ENCODE measurements around the gene MYO1D. TPM values are rescaled to one million over a fixed set of nuclear protein-coding genes. Genes with fewer than 3 reads are reported as not detected.
"Not testable (repeated sequence)": the region's sequence is repeated elsewhere in the genome, so short reads cannot be mapped to it uniquely, and the experiment has no call there.

MYO1D gene
- total RNA-seq, 1 donor from 2014 or later: 38.9 TPM

DNA sequence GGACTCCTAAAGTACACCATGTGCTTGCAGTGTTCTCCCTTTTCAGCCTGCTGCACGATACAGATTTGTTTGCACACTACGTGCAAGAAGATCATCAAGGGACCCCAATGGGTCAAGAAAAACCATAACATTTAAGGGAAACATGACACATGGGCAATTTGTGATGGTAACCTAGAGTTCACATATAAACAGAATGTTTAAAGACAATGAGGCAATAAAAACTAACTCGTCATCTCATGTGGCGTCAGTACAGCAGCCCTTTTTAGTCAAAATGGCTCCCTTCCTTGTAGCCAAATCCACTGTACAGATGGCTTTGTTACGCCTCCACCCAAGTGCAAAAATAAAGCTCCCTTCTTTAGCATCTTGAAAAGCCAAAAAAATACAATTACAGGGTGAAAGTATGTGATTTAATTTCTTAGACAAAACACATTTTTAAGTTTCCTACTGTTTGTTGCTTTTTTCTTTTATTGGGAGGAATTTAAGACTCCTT is 216.4 kb downstream of the MYO1D start:
- DNase-seq: no peak

DNA sequence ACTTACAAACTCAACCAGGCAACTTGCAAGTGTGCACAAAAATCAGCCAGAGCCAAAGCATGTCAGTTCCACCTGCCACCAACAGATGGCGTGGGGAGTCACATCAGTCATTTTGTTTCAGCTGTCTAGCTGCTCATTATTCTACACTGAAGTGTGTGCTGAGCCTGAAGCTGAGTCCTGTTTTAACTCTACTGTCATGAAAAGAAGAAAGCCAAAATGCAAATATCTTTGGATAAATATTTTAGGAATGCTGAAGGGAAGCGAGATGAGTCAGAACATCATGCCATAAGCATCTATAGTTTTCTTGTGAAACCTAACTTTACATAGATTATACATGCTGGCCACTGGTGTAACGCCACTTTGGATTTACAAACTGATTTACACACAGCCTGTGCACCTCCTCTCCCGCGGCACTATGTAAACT is 217.5 kb downstream of the MYO1D start:
- DNase-seq: peak; percentile 50

DNA sequence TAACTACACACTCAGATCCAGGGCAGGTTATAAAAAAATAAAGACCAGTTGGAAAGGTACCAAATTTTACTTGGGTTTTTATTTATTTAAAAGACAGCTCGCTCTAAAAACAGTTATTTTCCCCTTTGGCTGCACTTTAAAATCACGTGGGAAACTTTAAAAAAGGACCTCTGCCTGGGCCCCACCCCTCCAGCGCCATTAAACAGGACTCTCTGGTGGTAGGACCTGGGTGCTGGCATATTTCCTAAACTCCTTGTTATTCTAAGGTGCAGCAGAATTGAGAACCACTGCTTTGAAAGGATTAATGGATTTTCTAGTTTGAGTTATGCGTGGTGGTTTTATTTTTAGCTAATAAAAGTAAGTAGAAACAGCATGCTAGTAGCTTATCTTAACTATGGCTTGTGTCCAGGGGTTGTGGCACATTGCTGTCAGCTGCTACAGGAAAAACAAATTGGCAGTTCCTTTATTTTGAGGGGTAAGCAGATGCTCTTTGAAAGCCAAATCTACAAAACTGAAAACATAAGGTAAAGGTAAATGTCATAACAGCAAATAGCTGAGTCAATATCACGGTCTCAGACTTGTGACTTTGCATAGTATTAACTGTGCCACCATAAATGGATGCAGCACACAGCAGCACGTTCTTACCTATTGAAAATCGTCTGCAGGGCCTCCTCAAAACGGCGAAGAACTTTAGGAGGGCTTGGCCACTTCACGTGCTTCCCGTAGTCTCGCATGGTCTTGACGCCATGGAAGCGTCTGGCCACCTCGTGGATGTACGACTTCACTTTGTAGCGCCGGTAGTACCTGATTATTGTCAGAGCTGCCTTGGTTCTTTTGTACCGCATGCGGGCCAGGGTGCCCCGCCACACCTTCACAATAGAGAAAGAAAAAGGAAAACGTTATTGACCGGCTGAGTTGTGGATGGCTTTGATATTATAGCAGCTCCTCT is 218.2 kb downstream of the MYO1D start:
- no peak for DNase-seq

DNA sequence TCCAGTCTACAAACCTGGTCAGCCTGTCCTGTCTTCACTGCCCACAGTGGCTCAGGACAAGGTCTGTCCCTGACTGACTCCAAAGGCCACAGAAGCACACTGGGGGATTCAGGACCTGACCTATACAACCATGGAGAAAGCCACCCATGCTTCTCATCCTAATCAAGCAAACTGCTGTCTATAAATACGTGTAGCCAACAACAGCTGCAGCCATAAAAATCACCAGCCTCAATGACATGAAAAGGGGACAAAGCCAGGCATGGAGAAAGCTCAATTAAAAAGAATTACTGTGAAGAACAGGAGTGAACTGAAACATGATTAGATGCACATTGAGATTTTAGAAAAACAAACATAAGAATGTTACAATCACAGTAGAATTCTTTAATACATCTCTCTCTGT is 220.0 kb downstream of the MYO1D start:
- DNase-seq: no peak

DNA sequence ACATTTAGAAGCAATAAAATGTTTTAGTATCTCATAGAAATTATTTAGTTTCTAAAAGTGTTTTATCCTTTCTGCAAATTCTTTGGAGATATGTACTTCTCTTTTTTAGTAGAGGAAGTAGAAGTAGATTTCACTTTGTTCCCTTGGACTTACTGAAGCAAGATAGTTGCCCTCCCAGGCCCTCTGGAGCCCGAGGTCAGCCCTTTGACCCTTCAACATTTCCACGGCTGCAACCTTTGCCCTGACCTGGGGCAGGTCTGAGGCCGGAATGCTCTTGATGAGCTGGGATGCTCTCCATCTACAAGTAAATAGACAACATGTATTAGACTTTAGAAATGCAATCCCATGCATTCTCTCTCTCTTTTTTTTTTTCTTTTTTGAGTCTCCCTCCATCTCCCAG is 222.6 kb downstream of the MYO1D start:
- DNase-seq: no peak

DNA sequence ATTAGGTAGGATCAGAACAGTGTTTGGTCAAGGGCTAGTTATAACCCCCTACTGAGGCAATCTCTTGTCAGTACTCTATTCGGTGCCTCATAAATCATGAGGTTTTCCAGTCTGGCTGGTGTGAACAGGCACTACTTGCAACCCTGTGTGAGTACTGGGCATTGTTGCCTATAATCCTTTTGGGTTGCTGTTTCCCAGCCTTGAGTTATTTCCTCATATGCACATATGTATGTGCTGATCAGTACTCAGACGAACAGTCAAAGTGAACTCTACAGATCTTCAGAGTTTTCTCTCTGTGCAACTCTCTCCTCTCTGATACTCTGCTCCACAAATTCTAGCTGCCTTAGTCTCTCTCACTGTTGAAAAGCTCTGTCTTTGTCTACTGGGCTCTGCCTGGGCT is 225.8 kb downstream of the MYO1D start:
- no peak for DNase-seq

DNA sequence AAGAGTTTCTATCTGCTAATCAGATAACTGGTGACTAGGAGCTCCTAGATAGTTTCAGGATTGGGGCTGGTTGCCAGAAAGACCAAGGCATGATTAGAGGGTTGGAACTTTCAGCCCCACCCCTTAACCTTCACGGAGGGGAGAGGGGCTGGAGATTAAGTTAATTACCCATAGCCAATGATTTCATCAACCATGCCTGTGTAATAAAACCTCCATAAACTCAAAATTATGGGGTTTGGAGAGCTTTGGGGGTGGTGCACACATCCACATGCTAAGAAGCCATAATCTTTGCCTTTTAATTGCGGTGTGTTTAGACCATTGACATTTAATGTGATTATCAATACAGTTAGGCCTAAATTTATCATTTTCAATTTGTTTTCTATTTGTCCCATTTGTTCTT is 228.5 kb downstream of the MYO1D start:
- DNase-seq: no peak

DNA sequence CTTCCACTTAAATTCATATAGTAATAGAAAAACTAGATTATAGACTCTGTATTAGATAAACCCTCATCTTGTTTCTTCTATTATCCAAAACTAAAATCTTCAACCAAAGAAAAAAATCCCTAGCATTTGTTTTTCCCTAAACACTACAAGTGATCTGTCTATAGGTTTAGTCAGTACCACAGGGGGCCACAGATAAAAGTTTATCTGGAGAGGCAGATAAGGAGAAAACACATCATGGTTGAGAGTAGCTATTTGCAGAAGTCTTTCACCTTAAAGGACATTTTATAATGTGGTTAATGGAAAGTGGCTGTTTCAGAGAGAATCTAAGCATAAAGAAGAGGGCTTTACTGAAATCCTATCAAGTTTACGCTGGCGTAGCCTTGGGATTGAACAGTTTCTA is 230.0 kb downstream of the MYO1D start:
- no peak for DNase-seq

DNA sequence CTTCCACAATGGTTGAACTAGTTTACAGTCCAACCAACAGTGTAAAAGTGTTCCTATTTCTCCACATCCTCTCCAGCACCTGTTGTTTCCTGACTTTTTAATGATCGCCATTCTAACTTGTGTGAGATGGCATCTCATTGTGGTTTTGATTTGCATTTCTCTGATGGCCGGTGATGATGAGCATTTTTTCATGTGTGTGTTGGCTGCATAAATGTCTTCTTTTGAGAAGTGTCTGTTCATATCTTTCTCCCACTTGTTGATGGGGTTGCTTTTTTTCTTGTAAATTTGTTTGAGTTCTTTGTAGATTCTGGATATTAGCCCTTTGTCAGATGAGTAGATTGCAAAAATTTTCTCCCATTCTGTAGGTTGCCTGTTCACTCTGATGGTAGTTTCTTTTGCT is 235.4 kb downstream of the MYO1D start:
- DNase-seq: not testable (repeated sequence)

DNA sequence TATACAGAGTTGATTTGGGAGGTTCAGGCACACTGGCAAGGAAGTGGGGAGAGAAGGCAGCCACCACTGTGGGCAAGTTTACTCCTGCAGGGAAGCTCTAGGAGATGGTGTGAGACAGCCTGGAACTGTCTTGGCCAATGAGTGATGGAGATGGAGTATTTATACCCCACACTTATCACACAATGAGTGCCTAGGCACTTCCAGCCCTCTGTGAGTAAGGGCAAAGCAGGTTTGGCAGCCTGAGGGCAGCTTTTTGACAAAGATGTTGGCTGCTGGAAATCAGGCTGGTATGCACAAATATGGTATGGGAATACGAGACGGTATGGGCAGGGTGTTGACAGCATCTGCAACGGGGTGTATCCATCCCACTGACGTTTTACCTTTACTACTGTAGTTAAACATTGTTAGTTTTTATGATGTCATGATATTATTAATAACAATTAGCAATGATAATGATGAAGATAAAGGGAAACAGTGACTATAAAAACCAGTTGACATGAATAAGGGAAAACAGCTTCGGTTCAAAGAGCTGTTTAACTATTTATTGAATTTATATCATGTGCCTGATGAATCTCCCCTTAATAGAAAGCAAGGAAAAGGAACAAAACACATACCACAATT is 240.2 kb downstream of the MYO1D start:
- no peak for DNase-seq

DNA sequence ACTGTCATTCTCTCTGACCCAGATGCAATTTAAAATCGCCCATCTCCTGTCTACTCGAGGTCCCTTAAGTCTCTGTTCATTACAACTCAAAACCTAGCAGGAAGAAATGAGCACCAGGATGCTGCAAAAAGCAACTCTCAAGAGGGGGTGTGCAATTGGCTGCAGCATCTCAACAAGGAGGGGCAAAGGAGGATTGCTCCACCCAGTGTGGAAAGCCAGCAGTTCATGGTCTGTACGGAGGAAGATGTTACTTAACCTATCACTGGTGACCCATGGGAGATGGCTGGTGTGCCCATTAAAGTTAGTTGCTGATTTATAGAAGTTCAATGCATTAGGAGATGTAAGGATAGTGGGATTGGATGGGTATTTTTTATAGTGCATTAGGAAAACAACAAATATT is 242.8 kb downstream of the MYO1D start:
- DNase-seq: no peak

DNA sequence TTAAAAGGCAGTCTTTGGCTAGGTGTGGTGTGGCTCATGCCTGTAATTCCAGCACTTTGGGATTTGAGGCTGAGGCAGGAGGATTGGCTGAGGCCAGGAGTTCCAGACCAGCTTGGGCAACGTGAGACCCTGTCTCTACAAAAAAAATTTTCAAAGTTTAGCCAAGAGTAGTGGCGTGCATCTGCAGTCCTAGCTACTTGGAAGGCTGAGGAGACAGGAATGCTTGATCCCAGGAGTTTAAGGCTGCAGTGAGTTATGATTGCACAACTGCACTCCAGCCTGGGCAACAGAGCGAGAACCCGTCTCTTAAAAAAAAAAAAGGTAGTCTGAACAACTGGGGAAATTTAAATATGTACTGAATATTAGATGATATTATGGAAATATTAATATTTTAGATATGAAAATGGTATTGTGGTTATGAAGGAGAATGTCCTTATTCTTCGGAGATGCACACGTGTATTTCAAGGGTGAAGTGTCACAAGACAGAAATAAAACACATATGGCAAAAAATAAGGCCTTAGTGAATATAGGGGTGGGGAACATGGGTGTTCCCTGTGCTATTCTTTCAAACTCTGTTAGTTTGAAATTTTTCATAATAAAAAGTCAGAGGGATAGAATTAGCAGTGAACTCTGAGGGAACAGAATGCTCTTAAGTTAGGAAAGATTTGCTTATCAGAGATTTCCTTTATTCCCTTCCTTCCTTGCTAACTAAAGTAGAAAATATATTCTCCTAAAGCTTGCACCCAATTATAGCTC is 245.4 kb downstream of the MYO1D start:
- DNase-seq: no peak

DNA sequence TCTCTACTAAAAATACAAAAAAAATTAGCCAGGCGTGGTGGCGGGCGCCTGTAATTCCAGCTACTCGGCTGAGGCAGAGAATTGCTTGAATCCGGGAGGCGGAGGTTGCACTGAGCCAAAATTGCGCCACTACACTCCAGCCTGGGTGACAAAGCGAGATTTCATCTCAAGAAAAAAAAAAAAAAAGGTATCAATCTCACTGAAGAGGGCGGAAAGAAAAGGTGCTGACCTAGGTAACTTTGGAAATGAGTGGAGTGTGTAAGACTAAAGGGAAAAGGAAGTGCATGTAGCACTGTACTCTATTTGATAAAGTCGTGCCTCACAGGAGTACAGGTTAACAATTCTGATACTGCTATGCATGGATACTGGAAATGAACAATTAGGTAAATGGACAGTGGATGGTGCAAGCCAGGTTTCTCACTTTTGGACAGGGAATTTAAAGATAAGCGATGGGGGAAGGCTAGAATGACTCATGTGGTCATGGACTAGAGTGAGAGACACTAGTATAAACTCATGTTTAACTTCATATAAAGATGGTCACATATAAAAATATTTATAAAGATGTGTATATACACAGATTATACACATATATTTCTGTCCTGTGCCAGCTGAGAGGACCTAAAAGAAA is 247.2 kb downstream of the MYO1D start:
- no peak for DNase-seq

DNA sequence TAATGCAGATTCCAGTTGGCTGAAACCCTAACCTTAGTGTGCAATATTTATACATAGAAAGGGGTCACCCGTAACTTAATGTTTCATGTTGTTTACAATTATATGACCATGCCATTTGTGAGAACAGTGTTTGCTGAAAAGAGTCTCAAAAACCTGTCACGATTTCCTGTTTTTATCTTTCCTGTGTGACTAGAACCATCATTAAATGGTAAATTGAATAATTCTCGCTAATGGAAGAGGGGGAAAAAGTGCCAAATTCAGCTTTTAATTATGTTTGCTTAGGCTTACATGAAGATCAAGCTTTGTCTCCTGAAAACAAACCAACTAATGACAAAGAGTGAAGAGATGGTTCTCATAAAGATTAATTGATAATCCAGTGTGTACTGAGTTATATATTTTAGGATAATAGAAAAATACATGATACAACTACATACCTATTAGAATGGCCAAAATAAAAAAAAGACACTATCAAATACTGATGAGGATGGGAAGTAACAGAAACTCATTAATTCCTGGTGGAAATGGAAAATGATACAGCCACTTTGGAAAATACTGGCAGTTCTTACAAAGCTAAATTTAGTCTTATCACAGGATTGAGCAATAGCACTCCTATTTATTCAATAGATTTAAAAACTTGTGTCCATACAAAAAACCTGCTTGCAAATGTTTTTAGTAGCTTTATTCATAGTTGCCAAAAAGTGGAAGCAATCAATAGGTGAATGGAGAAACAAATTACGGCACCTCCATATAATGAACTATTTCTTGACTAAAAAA is 248.5 kb downstream of the MYO1D start:
- DNase-seq: no peak

DNA sequence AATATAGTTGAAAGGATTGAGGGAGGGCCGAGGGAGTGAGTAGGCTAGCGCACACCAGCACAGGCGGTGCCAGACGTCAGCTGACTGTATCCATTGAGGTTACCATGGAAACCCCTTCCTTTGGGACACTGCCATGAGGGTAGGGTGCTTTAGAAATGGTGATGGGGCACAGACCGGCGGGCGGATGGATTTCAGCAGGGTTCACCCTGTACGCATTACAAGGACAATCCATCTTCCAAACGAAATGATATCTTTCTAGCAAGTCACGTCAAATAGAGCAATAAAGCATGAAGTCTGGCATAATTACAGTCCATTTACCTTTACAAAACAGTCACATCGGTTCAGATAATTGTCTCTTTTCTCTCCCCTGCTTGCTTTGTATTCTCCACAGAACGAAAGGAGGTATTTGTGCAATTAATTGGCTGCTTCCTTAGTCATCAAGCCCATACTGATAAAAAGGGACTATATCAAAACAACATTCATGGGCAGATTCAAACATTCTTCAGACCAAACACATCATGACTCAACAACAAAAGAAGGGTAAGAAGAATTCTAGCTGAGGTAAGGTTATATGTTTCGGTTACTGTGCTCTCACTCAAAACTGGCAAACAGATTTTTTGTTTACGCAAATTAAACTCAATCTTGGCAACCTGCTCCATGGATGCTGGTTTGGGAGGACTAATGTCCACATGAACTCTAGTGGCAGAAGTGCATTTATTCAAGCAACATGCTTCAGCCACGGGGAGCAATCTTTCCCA is 249.5 kb downstream of the MYO1D start:
- no peak for DNase-seq

DNA sequence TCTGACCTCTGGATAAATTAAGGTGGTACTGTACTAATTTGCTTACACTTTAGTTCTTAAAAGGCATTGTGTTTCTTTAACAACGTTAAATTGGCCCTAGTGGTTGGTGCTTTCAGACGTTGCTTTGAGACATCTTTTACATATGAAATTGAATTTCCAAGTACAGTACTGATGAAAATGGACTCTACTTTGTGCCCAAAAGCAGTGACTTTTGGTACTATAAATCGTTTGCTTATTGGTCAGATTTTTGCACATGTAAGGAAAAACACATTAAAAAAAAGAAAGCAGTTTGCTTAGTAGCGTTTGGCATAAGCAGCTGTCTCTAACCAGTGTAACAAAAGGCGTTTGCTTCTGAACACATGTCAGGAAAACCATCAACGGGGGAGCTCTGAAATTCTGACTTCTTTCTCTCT is 250.5 kb downstream of the MYO1D start:
- DNase-seq: no peak

DNA sequence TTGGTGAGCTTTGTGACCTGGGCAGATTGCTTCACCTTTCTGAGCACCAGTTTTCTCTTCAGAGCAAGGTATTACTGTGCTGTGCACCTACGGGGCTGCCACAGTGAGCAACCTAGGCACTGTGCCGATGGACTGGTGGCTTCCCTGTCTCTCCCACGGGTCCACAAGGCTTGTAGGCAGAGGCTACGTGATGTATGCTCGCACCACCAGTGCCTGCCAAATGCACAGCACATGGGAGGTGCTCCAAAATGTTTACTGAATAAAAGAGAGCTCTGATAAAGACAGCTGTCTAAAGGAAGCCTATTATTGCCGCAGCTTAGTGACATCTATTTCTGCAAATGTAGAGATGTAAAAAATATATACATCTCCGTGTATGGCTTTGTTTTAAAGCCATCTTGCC is 251.0 kb downstream of the MYO1D start:
- no peak for DNase-seq

DNA sequence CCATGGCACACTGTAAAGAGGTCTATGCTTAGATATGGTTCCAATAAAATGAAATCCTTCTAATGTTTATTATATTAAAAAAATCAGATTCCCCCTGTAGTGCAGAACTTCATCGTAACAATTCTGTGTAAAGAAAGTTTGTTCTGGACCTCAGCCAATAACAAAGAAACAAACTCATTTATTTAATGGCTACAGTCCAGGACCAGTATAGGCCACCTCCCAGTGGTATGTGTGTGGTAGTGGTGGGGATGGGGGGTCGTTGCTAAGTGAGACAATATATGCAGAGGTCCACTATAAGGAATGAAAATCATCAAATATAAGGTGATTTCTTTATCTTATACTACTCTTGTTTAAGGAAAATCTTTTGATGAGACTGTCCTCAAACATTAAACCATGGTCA is 253.7 kb downstream of the MYO1D start:
- no peak for DNase-seq

DNA sequence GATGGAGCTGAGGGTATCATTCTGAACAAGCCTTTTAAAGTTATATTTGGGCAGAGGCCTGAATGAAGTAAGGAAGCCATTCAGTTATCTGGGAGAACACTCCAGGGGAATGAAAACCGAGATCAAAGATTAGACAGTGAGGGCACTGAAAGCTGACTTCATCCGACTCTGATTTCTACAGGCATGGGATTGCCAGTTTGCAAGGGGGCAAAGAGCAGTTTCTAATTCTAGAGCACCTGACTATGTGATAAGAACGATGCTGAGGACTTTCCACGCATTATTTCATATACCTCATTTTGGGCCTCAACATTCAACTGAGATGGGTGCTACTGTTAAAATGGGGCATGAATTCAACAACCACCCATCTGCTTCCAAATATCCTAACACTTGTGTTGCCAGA is 254.4 kb downstream of the MYO1D start:
- no peak for DNase-seq

DNA sequence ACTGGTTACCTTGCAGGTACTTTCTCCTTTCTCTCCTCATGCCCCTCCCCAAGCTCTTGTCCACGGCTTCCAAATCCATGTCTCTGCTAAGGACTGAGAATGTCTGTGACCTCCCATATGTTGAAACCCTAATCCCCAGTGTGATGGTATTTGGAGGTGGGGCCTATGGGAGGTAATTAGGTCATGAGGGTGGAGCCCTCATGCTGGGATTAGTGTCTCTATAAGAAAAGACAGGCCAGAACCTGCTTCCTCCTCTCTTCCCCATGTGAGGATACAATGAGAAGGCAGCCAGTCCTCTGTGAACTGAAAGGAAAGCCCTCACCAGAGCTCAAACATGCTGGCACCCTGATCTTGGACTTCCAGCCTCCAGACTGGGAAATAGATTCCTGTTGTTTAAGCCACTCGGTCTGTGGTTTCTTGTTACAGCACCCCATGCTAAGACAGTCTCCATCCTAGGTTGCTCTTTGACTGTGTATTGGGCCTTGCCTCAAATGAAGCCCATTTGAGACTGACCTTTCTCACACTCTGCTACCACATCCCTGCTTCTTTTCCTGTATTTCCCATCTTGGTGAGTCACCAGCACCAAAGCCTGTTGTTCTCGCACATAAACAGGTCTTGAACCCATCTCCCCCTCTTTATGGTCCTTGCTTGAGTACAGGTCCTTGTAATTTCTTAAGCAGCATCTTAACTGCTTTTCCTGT is 255.2 kb downstream of the MYO1D start:
- no peak for DNase-seq
